NT2/D1 (cell line): ENCODE results near the gene ADD3.

Experiments used
- SUZ12 ChIP-seq: IDR thresholded peaks from 2 replicates; pipeline ENCODE4 v1.6.1; 2011; ENCODE audit not compliant: insufficient read length, insufficient read depth; ENCODE audit errors: extremely low read depth
- YY1 ChIP-seq: IDR thresholded peaks from 2 replicates; pipeline ENCODE4 v1.6.1; 2011; ENCODE audit not compliant: insufficient read length, insufficient read depth
- ZNF274 ChIP-seq: IDR thresholded peaks from 2 replicates; pipeline ENCODE4 v1.6.1; 2011; ENCODE audit warnings: mild to moderate bottlenecking, low read depth, low read length

DNA sequence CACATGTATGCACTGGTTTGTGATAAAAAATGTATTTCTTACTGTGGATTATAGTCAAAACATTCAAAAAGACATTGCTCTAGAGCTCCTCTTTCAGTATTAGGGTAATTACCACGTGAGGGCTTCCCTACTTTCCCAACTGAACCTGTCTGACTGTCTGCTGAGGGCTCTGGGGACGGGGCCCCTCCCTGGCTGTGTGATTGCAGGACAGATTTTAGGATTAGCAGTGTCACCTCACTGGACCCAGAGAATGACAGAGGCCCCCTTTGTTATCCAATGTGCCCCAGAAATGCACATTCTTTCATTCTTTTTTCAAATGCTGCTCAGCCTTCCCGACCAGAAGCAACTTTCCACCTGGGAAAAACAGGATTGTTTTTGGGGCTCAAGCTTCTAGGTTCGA is 156.1 kb downstream of the ADD3 start:
- no peak for TF ChIP-seq YY1
- TF ChIP-seq ZNF274: no peak
- TF ChIP-seq SUZ12: no peak
